GM21737 (cell line): ENCODE measurements around the gene LPP.
A peak's percentile ranks its signal among the peaks of the same experiment; 100 is the strongest.

Experiments
- ATAC-seq: cut with Tn5 transposase; IDR thresholded peaks from one replicate; pipeline ENCODE4 v1.9.1; 2021; ENCODE audit warnings: mild to moderate bottlenecking, moderate library complexity; ENCODE audit not compliant: unreplicated experiment

Gene LPP

DNA sequence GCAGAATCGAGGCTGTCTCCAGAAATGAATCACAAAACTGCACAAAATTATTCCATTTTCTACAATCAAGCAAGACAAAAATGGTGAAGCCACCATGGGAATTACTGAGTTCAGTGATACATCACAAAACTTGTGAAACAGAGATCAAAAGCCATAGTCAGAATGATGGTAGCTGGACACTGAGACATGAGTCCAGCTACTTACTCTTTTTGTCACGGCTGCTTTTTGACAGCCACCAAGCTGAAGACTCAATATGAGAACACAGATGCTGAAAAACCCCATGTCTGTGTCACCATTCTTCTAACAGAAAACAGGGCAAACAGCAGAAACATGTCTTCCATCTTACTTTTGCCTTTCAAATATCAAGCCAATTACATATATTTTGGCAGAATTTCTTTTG is 237.6 kb downstream of the LPP start:
- ATAC-seq: no peak

DNA sequence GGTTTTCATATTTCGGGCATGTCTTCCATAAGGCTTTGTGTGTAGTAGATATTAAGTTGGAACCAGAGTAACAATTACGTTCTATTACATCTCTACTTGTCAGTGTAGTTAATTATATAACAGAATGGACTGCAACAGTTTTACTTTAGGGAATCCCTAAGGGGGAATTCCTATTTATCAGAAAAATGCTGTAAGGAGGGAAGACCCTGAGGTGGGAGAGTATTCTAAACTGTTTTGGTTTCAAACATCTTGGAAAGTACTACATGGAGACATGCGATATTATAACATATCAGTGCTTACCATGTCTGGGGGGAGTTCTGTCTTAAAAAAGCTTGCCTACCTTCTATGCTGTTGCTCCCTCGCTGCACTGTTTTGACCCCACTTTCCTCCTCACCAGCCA is 238.1 kb downstream of the LPP start:
- no peak for ATAC-seq

GRCh38 chr3:188394623-188395022 is 240.7 kb downstream of the LPP start:
- ATAC-seq: no peak

GRCh38 chr3:188396251-188396650 is 242.3 kb downstream of the LPP start:
- ATAC-seq: no peak

DNA sequence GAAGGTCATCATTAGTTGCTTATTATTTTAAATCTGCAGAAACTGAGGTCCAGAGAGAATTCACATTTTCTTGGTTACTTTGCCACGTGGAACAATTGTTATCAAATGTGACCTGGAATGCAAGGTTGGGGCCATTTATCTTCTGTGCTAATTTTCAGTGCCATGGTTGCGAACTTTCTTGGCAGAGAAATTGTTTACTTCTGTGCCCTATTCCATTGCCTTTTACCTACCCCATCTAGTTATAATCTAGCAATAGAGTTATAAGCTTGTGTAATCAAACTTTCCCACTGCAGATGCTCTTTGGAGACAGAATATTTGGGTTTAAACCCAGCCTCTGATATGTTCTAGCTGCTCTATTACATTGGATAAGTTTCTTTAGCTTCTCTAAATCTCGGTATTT is 242.9 kb downstream of the LPP start:
- no peak for ATAC-seq

GRCh38 chr3:188397766-188398705 is 244.1 kb downstream of the LPP start:
- no peak for ATAC-seq

DNA sequence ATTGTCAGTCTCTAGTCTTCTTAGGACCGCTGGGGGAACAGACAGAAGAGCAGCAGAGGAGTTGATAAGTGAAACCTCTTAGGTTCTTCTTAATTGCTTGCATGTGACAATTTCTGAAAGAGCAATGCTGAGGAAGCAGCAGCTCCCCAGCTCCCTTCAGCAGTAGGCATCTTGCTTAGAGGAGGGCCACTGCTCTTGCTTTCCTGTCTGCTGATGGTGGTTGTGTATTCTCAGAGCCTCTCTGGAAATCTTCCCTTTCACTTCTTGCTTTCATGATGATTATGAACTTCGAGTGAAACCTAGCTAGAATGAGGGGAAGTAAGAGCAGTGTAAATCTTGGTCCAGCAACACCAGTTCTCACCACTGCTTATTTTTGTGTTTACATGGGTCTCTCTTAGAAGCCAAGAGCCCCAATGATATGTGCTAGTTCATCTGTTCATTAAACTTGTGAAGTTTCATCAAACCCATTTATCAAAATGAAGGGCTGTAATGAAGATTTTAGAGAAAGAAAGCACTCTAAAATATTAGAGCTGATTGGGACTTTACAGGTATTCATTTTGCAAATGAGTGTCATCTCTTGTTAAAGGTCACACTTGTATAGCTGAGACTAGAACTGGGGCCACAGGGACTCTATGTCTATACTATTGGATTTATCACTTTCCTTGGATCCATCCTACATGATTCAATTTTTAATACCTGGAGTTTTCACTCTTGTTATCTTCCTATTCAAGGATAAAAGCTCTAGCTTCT is 246.7 kb downstream of the LPP start:
- peak; percentile 94 for ATAC-seq

GRCh38 chr3:188401244-188401993 is 247.5 kb downstream of the LPP start:
- no peak for ATAC-seq

DNA sequence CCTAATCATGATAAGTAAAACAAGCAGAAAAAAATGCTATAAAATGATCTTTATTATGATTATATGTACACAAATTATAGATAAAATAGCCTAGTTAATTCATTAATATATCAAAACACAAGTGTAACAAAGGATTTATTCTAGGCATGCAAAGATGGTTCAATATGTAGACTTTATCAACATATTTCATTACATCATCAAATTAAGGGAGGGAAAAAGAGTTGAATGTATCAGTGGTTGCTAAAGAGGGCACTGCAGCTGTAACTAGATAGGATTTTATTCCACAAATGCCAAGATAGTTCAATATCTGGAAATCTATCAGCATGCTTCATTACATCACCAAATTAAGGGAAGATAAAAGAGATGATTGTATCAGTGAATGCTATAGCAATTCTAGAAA is 248.3 kb downstream of the LPP start:
- ATAC-seq: no peak

DNA sequence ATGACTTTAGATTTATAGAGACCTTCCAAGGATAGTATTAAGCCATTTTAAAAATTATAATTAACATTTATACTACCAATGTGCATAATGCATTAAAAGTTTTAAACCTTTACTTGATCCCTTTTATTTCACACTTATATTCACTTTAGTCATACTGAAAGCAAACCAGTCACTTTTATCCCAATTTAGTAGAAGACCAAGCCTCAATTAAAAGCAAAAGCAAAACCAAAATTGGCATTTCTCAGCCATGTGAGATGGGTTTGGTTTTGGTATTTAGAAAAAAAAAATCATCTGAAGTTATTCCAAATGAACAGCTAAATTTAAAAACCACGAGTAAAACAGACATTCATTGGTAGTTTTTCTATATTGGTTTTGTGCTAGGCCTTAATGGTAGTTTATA is 249.4 kb downstream of the LPP start:
- no peak for ATAC-seq

- no peak for ATAC-seq
Observed at GRCh38 chr3:188404124-188404523, 250.2 kb downstream of the LPP start.

GRCh38 chr3:188404701-188405100 is 250.7 kb downstream of the LPP start:
- no peak for ATAC-seq

DNA sequence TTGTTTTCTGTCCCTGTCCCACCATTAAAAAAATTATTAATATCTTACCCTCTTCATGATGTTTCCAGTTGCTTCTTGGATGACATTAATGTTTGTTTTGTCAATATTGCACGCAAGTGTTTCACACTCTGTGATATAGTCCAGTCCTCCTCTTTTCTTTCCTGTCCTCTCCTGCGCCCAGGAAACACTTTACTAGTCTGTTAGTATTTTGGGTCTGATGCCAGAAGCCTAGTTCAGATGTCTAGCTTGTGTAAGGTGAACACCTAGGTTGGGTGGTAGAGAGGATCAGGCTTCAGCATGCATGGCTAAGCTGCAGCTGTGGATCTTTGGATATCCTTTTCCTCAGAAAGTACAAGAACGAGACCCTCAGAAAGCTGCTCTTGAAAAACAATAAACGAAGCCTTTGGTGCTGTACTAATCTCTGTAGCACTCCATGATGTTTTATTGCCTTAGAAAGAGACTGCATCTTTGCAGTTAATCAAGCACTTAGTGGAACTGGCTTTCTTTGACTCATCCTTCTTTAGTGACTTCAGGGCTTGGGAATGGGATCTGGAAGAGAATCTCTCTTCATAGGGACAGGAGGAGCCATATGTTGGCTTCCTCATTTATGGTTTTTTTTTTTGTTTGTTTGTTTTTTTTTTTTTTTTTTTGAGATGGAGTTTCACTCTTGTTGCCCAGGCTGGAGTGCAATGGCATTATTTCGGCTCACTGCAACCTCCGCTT is 253.4 kb downstream of the LPP start:
- ATAC-seq: no peak

DNA sequence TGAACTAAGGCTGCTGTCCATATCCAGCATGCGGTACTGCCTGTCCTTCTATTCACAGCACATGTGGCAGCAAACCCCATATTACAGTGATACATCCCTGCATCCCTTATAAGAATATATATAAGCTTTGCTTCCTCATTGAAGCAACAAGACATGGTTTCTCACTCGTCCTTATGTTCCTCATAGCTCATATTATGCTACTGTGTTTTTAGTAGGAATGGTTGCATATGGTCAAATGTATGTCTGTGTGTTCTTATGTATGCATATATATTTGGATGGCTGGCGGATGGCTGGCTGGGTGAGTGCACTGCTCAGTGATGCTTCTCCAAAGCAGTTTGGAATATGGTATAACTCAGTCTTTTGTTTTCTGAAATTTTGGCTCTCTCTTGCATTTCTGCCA is 254.9 kb downstream of the LPP start:
- ATAC-seq: no peak

- ATAC-seq: no peak
Observed at GRCh38 chr3:188411750-188412149, 257.8 kb downstream of the LPP start.

DNA sequence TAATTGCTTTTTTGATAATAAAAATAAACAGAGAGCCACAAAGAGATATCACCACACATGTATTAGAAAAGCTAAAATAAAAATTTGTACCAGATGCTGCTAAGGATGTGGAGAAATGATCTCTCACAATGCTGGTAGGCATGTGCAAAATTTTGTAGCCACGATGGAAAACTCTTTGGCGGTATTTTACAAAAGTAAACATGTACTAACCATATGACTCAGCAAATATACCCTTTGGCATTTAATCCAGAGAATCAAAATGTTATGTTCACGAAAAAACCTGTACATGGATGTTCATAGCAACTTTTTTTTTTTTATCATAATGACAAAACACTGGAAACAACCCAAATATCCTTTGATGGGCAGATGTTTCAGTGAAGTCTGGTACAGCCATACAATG is 261.2 kb downstream of the LPP start:
- no peak for ATAC-seq

- no peak for ATAC-seq
Observed at GRCh38 chr3:188416041-188416440, 262.1 kb downstream of the LPP start.

DNA sequence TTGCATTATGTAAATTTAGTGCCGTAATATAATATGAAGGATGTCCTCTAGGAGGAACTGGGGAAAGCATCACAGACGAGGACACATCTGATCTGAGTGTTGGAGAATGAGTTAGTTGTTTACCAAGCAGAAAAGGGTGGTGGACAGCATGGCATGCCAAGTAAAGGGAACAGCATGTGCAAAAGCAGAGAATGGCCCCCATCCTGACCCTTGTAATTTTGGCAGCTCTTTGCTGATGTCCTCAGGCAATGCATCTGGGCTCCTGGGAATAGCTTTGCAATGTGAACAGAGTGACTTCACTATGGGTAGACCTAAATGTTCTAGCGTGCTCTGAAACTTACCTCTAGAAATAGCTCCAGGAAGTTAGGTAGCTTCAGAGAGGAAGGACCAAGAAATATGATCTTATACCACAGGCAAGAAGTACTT is 263.3 kb downstream of the LPP start:
- no peak for ATAC-seq

GRCh38 chr3:188417766-188418165 is 263.8 kb downstream of the LPP start:
- ATAC-seq: no peak

DNA sequence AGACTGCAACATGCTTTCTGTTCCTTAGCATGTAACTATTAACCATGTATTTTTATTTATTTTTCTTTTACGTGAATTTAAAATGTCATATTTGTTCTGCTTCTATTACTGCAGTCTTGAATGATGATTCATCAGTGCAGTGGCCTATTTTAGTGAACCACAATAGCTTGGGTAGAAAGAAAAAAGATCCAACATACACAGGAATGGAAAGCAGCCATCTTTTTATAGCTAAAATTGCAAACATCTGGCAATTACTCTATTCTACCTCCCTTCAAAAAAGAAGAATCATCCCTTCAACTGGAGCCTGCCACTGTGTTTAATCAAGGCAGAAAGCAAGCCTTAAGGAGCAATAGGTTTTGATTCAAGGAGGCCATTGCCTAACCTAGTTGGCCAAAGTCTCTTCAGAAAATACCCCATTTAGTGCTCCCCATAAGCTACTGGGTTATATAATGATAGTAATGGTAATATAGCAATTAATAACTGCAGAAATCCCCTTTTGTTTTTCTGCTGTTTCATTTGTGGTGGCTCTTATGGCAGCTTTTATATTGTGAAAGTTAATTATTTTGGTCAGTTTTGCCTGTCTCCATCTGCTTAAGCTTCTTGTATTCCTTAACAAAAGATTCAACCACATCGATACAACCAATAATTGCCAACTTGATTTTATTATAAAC is 267.3 kb downstream of the LPP start:
- peak; percentile 40 for ATAC-seq
